Mesenteric fat pad (tissue), 1 donor: ENCODE data around the gene CYTH4. TPM values are rescaled to one million over a fixed set of nuclear protein-coding genes. Genes with fewer than 3 reads are reported as not detected.
"Not testable (repeated sequence)": the region's sequence is repeated elsewhere in the genome, so short reads cannot be mapped to it uniquely, and the experiment has no call there.

Experiments used
- DNase-seq: peaks from one replicate; pipeline ENCODE4 v3.0.0-alpha.2; 2020; ENCODE audit warnings: low spot score
- total RNA-seq: library from RNA; stranded (reverse); fragmentation: NEBNext Ultra II Directional; extraction: Animal tissue kit (Norgen Biotek cat#: 25700); gene quantifications from one replicate; pipeline ENCODE4 v1.2.1, GENCODE V29; 2021
- donor health status: DM: yes; HTN: yes; CAD: no.

The CYTH4 gene
- total RNA-seq, 1 donor from 2014 or later, result 44.7 TPM

DNA sequence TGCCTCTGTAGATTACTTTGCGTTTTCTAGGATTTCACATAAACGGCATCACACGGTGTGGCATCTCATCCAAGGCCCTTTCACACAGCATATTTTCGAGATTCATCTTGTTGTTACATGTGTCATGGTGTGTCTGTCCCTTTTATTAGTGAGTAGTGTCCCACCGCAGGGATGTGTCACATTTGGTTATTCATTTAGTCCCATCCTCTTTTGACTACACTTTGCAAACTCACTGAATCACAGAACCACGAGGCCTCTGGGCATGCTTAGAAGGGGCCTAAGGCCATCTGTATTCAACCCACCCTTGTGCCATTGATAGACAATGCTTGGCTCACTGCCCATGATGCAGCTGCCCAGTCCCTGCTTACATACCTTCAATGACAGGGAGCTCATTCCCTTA lies 34.1 kb upstream of the CYTH4 start:
- no peak for DNase-seq

DNA sequence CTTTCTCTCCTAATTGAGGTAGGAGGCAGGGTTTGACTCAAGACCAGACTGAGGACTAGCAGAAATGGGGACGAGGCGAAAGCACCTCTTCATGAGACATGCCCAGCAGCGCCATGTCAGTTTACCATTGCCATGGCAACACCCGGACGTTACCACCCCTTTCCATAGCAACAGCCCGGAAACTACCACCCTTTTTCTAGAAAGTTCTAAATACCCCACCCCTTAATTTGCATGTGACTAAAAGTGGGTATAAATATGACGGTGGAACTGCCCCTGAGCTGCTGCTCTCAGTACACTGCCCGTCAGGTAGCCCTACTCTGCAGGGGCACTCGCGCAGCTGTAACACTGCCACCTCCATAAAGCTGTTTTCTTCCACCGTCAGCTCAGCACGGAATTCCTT lies 32.3 kb upstream of the CYTH4 start:
- DNase-seq, result no peak

DNA sequence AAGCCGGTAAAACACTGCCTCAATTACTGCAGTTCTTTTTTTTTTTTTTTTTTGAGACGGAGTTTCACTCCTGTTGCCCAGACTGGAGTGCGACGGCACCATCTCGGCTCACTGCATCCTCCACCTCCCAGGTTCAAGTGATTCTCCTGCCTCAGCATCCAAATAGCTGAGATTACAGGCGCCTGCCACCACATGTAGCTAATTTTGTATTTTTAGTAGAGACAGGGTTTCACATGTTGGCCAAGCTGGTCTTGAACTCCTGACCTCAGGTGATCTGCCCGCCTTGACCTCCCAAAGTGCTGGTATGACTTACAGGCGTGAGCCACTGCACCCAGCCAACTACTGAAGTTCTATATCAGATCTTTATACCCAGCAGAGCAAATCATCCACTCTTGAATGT lies 30.5 kb upstream of the CYTH4 start:
- DNase-seq, result not testable (repeated sequence)

GRCh38 chr22:37253126-37253660 lies 29.1 kb upstream of the CYTH4 start:
- no peak for DNase-seq

DNA sequence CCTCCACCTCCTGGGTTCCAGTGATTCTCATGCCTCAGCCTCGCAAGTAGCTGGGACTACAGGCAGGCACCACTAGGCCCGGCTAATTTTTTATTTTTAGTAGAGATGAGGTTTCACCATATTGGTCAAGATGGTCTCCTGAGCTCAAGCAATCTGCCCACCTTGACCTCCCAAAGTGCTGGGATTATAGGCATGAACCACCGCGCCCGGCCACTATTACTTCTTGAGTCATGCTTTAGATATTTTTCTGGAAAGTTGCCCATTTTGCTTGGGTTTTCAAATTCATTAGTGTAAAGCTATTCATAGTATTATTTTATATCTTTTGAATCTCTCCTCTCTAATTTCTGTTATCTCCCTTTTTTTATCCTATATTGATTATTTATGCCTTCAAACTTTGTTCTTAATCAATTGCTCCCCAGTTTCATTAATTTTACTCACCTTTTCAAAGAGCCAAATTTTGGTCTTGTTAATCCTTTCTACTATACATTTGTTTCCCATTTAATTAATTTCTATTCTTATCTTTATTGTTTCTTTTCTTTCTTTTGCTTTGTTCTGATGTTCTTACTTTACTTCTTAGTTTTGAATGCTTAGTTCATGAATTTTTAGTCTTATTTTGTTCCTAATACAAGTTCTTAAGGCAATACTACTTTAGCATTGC lies 28.0 kb upstream of the CYTH4 start:
- DNase-seq, result no peak

DNA sequence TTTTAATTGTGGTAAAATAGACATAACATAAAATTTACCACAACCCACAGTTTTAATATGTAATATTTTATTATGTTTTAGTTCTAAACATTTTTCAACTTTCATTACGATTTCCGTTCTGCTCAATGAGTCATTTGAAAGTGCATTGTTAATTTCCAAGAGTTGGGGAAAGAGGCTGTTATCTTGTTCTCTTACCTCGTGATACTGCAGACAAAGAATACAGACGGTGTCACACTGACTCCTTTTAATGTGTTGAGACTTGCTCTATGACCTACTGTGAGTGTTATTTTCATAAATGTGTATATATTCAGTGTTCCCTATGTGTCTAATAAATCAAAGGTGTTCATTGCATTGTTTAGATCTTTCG lies 27.5 kb upstream of the CYTH4 start:
- DNase-seq, result no peak

DNA sequence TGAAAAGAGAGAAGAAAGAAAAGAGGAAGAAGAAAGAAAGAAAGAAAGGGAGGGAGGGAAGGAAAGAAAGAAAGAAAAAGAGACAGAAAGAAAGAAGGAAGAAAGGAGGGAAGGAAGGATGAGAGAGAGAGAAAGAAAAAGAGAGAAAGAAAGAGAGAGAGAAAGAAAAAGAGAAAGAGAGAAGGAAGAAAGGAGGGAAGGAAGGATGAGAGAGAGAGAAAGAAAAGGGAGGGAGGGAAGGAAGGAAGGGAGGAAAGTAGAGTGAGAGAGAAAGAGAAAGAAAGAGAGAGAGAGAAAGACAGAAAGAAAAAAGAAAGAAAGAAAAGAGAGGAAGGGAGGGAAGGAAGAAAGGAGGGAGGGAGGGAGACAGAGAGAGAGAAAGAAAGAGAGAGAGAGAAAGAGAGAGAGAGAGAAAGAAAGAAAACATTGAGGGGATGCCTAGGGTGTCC lies 26.7 kb upstream of the CYTH4 start:
- DNase-seq, result no peak

GRCh38 chr22:37256075-37256726 lies 26.1 kb upstream of the CYTH4 start:
- DNase-seq, result no peak

DNA sequence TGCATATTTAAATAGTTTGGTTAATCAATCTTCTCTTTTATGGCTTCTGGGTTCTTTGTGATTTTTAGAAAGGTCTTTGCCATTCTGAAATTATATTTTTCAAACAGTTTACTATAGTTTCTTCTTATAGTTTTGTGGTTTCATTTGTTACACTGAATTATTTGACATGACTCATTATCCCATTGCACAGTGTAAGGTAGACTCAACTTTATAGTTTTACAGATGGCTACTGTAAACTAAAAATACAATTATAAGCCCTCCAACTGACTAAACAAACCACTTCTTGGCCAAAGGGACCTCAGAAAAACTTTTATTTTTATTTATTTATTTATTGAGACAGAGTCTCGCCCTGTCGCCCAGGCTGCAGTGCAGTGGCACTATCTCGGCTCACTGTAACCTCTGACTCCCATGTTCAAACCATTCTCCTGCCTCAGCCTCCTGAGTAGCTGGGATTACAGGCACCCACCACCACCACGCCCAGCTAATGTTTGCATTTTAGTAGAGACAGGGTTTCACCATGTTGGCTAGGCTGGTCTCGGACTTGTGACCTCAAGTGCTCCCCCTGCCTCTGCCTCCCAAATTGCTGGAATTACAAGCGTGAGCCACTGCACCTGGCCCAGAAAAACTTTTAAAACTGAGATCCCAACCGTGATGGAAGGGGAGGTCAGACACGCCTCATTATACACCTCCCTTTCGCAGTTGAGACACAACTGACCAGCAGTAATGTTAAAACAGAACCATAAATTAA lies 24.1 kb upstream of the CYTH4 start:
- no peak for DNase-seq

DNA sequence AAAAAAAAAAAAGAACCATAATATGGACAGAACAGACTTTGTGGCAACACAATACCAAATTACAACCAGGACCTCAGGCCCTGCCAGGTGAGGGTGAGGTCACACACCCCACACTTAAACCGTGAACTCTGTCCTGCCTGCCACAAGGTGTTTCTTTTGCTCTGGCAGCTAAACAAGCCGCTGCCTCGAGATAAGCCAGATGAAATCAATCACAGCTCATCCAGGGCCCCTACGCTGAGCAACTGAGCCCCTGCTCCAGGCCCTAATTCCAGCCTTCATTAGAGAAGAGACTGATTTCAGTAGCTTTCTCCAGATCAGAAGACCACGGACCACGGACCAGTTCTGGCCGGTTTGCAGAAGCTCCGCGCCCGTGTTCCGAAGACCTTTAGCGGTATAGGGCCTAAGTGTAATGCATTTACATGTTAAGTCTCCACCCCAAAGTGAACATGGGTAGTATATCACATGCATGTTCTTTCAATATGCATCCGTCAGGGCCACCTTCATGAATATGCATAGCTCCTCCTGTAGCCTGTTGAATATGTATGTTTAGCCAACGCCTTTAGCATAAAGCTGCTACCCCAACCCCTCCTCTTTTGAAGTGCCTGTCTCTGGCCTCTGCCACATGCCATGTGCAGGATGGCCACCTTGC lies 23.4 kb upstream of the CYTH4 start:
- DNase-seq, result no peak

GRCh38 chr22:37259540-37260029 lies 22.7 kb upstream of the CYTH4 start:
- DNase-seq, result no peak

- DNase-seq, result no peak
Measured at GRCh38 chr22:37260155-37260795, 22.0 kb upstream of the CYTH4 start.

DNA sequence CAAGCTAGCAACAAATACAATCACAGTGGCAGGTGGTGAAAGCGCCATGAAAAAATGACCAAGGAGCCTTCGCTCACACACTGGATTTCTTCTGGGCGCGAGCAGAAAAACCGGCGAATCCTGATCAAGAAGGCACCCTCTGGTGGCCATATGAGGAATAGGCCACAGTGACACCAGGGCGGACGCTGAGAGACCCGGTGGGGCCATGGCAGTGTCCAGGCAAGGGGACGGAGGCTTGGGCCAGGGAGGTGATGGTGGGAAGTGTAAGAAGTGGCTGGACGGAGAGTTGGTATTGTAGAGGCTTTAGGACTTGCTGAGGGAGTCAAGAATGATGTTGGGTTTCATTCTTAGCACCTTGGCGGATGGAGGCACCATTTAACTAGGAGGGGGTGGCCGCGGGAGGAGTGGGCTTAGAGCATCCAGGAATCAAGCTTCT lies 21.4 kb upstream of the CYTH4 start:
- DNase-seq, result no peak

DNA sequence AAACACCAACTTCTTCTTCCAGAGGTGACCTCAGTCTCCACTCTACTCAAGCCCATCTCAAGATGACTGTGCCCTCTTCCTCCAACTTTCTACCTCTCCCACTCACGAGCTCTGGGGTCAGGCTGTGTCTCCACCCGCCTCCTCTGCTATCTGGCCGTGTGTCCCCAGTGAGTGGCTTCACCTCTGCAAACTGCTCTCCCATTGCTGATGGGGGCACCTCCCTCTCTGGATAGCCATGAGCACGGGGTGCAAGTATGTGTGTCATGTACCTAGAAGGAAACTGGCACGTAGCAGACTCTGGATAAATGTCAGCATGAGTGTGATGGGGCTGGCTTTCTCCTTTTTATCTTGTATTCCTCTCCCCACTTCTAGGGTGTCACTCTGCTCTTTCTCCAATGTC lies 20.0 kb upstream of the CYTH4 start:
- DNase-seq, result no peak

DNA sequence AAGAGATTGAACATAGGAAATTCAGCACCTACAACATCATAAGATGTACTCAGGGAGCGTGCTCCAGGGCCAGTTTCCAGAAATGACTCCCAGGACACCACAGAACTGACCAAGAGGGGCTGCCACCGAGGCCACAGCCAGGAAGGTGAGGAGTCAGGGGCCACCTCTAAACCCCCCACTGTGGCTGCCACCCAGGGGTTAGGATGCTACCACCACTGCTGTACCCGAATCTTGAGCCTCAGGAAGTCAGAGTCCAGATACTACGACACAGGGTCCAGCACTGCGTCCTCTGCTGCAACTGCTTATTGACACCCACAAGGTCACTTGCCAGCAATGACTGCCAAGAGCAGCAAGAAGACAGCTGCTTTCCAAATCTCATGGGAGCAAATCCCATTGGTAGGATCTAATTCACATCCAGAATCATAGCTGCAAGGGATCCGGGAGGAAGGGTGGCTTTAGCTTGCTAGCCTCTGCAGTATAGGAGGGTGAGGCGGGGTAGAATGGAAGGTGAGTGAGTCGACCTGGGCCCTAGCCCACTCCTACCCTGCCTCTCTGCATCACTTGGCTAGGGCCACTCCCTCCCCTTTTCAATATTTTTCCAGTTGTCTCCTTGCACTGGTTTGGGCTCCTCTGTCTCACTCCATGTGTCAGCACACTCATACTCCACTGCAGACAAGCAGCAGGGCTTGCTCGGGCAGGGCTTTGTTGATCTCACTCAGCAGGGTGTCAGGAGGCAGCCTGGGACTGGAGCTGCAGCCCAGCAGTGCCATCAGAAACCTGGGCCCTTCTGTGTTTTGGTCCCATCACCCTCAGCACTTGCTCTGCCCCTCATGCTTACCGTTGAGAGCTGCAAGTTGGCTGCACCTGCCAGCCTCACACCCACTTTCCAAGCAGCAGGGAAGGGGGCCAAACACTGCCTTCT lies 18.1 kb upstream of the CYTH4 start:
- no peak for DNase-seq

GRCh38 chr22:37266581-37267134 lies 15.7 kb upstream of the CYTH4 start:
- DNase-seq, result no peak

DNA sequence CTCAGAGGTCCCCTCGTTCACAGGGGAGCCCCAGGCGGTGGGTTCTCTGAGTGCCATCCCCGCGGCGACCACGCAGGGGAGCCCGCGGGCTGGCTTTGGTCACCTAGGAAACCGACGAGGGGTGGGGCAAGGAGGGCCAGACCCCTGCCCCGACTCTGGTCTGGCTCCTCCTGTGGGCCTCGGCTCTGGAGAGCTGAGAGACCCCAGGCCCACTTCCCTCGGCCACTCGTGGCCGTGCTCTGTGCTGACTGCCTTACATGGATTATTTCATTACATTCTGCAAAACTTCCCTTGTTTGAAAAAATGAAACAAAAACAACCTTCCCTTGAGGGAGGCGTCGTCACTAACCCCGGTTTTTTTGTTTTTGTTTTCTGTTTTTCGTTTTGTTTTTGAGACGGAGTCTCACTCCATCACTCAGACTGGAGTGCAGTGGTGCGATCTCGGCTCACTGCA lies 15.1 kb upstream of the CYTH4 start:
- DNase-seq, result no peak

DNA sequence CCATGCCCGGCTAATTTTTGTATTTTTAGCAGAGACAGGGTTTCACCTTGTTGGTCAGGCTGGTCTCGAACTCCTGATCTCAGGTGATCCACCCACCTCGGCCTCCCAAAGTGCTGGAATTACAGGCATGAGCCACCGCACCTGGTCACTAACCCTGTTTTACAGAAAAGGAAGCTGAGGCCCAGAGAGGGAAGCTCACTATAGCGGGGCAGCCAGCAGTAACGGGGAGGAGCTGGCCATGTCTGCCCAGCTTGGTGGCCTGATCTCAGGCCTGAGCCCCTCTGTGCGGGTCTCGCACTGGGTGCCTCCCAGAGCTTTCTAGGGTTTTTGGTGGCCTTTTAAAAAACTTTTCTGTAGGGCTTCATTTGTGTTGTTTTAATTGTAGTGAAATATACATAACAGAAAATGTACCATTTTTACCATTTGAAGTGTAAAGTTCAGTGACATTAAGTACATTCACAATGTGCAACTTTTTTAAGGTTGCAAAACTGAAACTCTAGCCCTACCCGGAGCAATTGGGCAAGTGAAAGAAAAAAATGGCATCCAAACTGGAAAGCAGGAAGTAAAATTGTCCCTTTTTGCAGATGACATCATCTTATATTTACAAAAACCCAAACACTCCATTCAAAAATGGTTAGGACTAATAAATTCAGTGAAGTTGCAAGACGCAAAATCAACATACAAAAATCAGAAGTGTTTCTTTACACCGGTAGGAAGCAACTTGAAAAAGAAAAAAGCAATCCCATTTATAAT lies 14.5 kb upstream of the CYTH4 start:
- DNase-seq, result no peak
